ENCODE data around the gene KIFAP3. TPM values are rescaled to one million over a fixed set of nuclear protein-coding genes. Genes with fewer than 3 reads are reported as not detected.

The KIFAP3 gene
- total RNA-seq, 1 experiment from 2014 or later, result 2.3 TPM

GRCh38 chr1:169929210-169929526, 145.3 kb downstream of the KIFAP3 start (continued):
- TF ChIP-seq FOXP1 (CRISPR knock-in tag; IDR thresholded peaks at IDR 0.05; ENCODE audit: borderline replicate concordance) (no peak), TEAD4 (CRISPR knock-in tag; IDR thresholded peaks at IDR 0.05) (no peak), MXD4 (CRISPR knock-in tag; IDR thresholded peaks at IDR 0.05; ENCODE audit: borderline replicate concordance) (no peak), PRDM15 (CRISPR knock-in tag; IDR thresholded peaks at IDR 0.05) (no peak)
- TF ChIP-seq, protein P1, sequence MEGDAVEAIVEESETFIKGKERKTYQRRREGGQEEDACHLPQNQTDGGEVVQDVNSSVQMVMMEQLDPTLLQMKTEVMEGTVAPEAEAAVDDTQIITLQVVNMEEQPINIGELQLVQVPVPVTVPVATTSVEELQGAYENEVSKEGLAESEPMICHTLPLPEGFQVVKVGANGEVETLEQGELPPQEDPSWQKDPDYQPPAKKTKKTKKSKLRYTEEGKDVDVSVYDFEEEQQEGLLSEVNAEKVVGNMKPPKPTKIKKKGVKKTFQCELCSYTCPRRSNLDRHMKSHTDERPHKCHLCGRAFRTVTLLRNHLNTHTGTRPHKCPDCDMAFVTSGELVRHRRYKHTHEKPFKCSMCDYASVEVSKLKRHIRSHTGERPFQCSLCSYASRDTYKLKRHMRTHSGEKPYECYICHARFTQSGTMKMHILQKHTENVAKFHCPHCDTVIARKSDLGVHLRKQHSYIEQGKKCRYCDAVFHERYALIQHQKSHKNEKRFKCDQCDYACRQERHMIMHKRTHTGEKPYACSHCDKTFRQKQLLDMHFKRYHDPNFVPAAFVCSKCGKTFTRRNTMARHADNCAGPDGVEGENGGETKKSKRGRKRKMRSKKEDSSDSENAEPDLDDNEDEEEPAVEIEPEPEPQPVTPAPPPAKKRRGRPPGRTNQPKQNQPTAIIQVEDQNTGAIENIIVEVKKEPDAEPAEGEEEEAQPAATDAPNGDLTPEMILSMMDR (IDR thresholded peaks at IDR 0.05), result no peak

DNA sequence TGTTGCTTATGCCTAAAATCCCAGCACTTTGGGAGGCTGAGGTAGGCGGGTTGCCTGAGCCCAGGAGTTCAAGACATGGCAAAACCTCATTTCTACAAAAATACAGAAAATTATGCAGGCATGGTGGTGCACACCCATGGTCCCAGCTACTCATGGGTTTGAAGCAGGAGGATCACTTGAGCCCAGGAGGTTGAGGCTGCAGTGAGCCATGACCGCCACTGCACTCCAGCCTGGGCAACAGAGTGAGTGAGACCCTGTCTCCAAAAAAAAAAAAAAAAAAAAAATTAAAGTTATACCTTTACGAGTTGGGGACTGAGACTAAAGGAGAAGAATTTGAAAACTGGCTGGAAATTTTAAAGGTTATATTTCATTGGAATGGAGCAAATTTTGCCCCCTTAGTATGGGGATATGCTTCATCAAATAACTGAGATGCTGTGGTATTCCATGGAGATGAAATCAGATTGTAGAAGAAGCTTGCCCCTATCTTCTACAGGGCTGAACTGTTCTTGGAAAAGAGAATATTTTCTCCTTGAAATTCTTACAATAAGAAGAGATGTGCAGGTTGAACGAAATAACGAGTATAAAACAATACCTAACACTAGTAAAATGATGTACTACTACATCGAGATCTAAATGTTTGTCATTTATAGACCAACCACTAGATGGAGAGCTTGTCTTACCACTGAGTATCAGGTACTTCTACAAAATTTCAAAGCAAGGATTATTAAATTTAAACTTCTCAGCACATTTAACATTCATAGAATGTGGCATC, 145.9 kb downstream of the KIFAP3 start:
- no peaks in the 10 kb centered on the region for H3K36me3 Mint-ChIP-seq
- POLR2A ChIA-PET, result no interaction called here
- no peak overlapping the region for H3K27ac Mint-ChIP-seq
- H3K4me1 Mint-ChIP-seq, result no peaks in the 10 kb centered on the region
- DNase-seq (ENCODE audit: low spot score) (no peak), ATAC-seq (peak; percentile 56)
- CTCF ChIA-PET, result interaction anchor here (0.6 to 1.4 kb wide), 6 partner anchors 20 to 760 kb away, joined by 3 to 6 read pairs (median 4); no protein-coding TSS in a partner anchor
- H3K9me3 Mint-ChIP-seq, result no peaks in the 10 kb centered on the region
- no peak overlapping the region for H3K4me3 Mint-ChIP-seq
- no peak for TF ChIP-seq ZNF512 (CRISPR knock-in tag; IDR thresholded peaks at IDR 0.05; ENCODE audit: borderline replicate concordance)
- TF ChIP-seq, protein P1 (IDR thresholded peaks at IDR 0.05), result peak; percentile 50; the same call in 1 of the 2 replicates
- no peak for TF ChIP-seq SMAD3 (CRISPR knock-in tag; IDR thresholded peaks at IDR 0.05; ENCODE audit: borderline replicate concordance)
- H3K27me3 Mint-ChIP-seq (ENCODE audit: low read depth), result no peaks in the 10 kb centered on the region

DNA sequence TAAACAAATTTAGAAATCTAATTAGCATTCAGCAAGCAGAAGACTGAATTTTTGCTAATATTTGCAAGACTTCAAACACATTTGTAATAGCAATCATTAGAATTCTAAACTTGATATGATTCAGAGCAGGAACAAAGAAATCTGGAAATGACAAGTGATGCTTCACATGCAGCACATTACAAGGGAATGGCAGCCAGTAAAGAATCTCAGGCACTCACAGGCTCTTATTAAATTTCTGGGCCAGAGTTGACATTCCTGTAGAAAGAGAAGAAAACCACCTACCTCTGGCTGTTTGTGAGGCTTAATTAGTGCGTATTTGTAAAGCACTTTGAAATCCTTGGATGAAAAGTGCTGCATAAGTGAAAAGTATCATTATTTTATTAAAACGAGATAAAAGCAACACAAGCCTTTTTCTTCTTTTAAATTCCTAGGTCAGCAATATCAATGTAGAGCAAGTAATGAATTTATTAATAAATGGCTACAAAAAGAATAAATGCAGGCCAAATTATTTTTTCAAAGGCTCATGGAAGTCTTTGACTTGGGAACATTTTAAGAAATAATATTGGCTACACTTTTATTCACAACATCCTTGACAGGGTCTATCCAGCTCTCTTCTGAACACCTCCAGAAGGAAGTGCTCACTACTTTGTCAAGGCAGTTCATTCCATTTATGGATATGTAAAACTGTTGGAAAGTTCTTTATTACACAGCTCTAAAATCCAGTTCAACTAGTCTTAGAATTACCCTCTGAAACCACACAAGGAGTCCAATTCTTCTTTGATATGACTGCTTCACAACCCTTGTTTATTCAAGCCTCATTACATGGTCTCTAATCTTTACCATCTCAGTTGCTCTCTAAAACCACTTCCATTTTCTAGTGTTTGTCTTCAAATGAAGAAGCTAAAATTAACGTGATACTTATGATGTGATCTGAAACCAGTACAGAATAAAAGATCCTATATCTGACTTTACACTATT, 148.7 kb downstream of the KIFAP3 start:
- CTCF ChIA-PET, result no interaction called here
- no peaks in the 10 kb centered on the region for H3K4me1 Mint-ChIP-seq
- no peak for TF ChIP-seq ZNF671 (CRISPR knock-in tag; IDR thresholded peaks at IDR 0.05)
- TF ChIP-seq ZNF219 (CRISPR knock-in tag; IDR thresholded peaks at IDR 0.05; ENCODE audit: borderline replicate concordance), result no peak
- TF ChIP-seq JUN (CRISPR knock-in tag; IDR thresholded peaks at IDR 0.05), result no peak
- TF ChIP-seq FOXP1 (CRISPR knock-in tag; IDR thresholded peaks at IDR 0.05; ENCODE audit: borderline replicate concordance), result no peak
- TF ChIP-seq, protein P2, sequence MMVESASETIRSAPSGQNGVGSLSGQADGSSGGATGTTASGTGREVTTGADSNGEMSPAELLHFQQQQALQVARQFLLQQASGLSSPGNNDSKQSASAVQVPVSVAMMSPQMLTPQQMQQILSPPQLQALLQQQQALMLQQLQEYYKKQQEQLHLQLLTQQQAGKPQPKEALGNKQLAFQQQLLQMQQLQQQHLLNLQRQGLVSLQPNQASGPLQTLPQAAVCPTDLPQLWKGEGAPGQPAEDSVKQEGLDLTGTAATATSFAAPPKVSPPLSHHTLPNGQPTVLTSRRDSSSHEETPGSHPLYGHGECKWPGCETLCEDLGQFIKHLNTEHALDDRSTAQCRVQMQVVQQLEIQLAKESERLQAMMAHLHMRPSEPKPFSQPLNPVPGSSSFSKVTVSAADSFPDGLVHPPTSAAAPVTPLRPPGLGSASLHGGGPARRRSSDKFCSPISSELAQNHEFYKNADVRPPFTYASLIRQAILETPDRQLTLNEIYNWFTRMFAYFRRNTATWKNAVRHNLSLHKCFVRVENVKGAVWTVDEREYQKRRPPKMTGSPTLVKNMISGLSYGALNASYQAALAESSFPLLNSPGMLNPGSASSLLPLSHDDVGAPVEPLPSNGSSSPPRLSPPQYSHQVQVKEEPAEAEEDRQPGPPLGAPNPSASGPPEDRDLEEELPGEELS (CRISPR knock-in tag; IDR thresholded peaks at IDR 0.05), result no peak
- TF ChIP-seq E2F5 (CRISPR knock-in tag; IDR thresholded peaks at IDR 0.05), result no peak
- no peak for TF ChIP-seq NR3C1 (CRISPR knock-in tag; conservative IDR thresholded peaks at IDR 0.05; ENCODE audit: low read depth)
- TF ChIP-seq, protein P3, sequence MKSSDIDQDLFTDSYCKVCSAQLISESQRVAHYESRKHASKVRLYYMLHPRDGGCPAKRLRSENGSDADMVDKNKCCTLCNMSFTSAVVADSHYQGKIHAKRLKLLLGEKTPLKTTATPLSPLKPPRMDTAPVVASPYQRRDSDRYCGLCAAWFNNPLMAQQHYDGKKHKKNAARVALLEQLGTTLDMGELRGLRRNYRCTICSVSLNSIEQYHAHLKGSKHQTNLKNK (CRISPR knock-in tag; IDR thresholded peaks at IDR 0.05), result no peak
- no peak for TF ChIP-seq USF2 (CRISPR knock-in tag; IDR thresholded peaks at IDR 0.05)

More for the DNA sequence above, 148.7 kb downstream of the KIFAP3 start:
- POLR2A ChIA-PET, result no interaction called here
- Mint-ChIP-seq H3K27ac (no peak overlapping the region), H3K9me3 (no peaks in the 10 kb centered on the region), H3K27me3 (ENCODE audit: low read depth) (no peaks in the 10 kb centered on the region), H3K36me3 (no peaks in the 10 kb centered on the region), H3K4me3 (no peak overlapping the region)
- DNase-seq (ENCODE audit: low spot score) (no peak), ATAC-seq (no peak)

Data from WTC11 (cell line).